ENCODE measurements around the gene RSPH6A. TPM values are rescaled to one million over a fixed set of nuclear protein-coding genes. Genes with fewer than 3 reads are reported as not detected.
A peak's percentile ranks its signal among the peaks of the same experiment; 100 is the strongest.

Gene RSPH6A
- total RNA-seq, 1 donor from 2014 or later: 0.56 TPM

DNA sequence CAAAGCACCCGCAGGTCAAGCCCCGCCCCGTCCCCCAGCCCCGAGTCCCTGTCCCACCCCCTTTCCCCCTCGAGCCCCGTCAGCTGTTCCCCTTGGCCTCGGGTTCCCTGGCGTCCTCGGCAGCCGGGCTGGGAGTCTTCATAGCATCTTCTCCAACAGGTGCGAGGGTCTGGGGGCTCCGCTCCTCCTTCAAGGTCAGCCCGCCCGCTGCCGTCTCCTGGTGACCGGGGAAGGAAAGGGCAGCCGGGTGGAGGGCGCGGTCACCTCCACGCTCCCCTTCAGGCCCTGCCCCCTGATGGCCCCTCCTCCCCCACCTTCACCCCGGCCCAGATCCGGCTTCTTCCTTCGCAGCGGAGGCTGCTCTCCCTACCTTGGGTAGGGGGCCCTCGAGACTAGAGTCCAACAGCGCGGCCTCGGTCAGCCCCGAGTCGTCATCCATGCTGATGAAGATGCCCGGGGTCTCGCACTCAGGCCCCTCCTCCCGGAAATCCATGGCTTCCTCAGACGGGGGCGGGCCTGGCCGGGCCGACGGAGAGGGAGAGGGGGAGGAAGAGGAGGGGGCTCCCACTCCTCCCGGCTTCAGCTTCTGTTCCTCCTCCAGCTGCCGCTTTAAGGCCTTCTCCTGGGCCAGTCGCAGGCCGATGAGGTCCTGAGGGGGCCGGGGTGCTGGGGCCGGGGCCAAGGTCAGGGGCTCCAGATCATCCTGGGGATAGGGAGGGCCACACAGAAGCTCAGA, 541 bp upstream of the RSPH6A start:
- TF ChIP-seq, protein P1, sequence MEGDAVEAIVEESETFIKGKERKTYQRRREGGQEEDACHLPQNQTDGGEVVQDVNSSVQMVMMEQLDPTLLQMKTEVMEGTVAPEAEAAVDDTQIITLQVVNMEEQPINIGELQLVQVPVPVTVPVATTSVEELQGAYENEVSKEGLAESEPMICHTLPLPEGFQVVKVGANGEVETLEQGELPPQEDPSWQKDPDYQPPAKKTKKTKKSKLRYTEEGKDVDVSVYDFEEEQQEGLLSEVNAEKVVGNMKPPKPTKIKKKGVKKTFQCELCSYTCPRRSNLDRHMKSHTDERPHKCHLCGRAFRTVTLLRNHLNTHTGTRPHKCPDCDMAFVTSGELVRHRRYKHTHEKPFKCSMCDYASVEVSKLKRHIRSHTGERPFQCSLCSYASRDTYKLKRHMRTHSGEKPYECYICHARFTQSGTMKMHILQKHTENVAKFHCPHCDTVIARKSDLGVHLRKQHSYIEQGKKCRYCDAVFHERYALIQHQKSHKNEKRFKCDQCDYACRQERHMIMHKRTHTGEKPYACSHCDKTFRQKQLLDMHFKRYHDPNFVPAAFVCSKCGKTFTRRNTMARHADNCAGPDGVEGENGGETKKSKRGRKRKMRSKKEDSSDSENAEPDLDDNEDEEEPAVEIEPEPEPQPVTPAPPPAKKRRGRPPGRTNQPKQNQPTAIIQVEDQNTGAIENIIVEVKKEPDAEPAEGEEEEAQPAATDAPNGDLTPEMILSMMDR (IDR thresholded peaks at IDR 0.05; ENCODE audit: unreplicated experiment): no peak
- Mint-ChIP-seq H3K9me3 (no peaks in the 10 kb centered on the region), H3K36me3 (peaks cover 6% of the 10 kb centered on the region), H3K4me3 (peak overlapping the region; percentile 91), H3K4me1 (peaks cover 6% of the 10 kb centered on the region), H3K27me3 (ENCODE audit: low read depth) (no peaks in the 10 kb centered on the region), H3K27ac (peak overlapping the region; percentile 90)
- DNase-seq (ENCODE audit: low spot score in 2 of 2, unreplicated experiment in 2 of 2): peak in 1 of 2 experiments; percentile 68

DNA sequence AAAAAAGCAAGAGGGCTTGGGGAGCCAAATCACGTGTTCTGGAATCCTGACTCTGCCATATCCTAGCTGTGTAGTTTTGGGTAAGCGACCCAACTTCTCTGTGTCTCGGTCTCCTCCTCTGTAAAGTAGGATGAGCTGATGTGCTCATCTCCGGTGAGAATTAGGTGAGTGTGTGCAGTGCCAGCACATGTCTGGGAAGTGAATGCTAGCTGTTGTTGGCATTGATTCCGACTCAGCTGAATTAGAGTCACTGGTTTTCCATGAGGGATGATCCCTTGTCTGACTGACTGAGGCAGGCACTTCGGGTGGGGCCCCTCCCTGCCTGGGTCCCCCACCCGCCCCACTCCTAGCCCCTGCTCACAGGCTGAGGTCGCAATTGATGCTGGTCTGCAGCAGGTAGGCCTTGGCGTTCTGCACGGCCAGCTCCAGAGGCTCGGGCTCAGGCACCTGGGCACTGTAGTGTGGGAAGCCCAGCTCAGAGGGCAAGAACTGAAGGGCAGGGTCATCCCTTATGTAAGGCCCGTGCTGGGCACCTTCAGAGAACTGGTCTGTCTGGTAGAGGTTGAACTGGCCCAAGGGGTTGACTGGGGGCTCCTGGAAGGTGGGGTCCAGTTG, 835 bp downstream of the RSPH6A start:
- Mint-ChIP-seq H3K27me3 (ENCODE audit: low read depth) (no peaks in the 10 kb centered on the region), H3K27ac (no peak overlapping the region), H3K9me3 (no peaks in the 10 kb centered on the region), H3K36me3 (no peaks in the 10 kb centered on the region), H3K4me3 (peak overlapping the region; percentile 42), H3K4me1 (peaks cover 11% of the 10 kb centered on the region)
- TF ChIP-seq, protein P1 (IDR thresholded peaks at IDR 0.05; ENCODE audit: unreplicated experiment): no peak
- no peak for DNase-seq (ENCODE audit: low spot score in 2 of 2, unreplicated experiment in 2 of 2)

DNA sequence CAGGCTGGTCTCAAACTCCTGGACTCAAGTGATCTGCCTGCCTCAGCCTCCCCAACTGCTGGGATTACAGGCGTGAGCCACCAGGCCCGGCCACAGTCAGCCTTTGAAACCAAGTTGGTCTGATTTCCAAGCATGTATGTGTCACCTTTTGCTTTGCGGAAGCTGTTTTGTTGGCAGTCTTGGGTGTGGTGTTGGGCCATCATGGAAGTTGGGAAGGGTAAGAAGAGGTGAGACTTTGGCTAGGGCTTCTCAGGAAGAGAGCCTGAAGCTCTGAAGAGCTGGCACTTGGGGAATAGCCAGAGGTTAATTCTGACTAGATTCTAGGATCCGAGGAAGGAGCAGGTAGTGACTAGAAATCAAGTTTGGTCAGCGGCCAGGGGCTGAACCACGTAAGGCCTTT, 2.8 kb downstream of the RSPH6A start:
- Mint-ChIP-seq H3K4me3 (no peak overlapping the region), H3K27ac (no peak overlapping the region)
- TF ChIP-seq, protein P1 (IDR thresholded peaks at IDR 0.05; ENCODE audit: unreplicated experiment): no peak

DNA sequence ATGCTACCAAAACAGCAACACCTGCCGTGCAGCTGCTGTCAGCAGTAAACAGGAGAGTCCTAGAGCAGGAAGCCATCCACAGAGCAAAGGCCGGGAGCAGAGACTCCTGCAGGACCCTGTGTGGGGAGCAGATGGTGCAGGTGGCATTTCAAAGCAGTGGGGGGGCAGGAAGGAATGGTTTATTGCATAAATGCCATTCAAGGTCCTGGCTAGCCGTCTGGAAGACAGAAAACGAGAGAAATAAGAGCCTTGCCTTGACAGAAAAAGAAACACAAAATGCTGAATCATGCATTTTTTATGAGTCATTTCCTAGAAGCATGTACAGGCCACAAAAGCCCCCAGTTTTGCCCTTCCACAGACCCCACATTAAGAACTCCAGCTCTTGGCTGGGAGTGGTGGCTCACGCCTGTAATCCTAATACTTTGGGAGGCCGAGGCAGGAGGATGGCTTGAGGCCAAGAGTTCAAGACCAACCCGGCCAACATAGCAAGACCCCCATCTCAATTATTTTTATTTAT, 5.4 kb downstream of the RSPH6A start:
- TF ChIP-seq, protein P1 (IDR thresholded peaks at IDR 0.05; ENCODE audit: unreplicated experiment): no peak
- Mint-ChIP-seq H3K27ac (peak overlapping the region; percentile 79), H3K4me1 (peaks cover 4% of the 10 kb centered on the region), H3K36me3 (no peaks in the 10 kb centered on the region), H3K4me3 (no peak overlapping the region), H3K9me3 (no peaks in the 10 kb centered on the region), H3K27me3 (ENCODE audit: low read depth) (no peaks in the 10 kb centered on the region)
- no peak for DNase-seq (ENCODE audit: low spot score in 2 of 2, unreplicated experiment in 2 of 2)

More for the DNA sequence above, 2.8 kb downstream of the RSPH6A start:
- H3K9me3 Mint-ChIP-seq: no peaks in the 10 kb centered on the region
- DNase-seq (ENCODE audit: low spot score in 2 of 2, unreplicated experiment in 2 of 2): no peak
- H3K27me3 Mint-ChIP-seq (ENCODE audit: low read depth): no peaks in the 10 kb centered on the region
- H3K4me1 Mint-ChIP-seq: peaks cover 11% of the 10 kb centered on the region
- no peaks in the 10 kb centered on the region for H3K36me3 Mint-ChIP-seq

DNA sequence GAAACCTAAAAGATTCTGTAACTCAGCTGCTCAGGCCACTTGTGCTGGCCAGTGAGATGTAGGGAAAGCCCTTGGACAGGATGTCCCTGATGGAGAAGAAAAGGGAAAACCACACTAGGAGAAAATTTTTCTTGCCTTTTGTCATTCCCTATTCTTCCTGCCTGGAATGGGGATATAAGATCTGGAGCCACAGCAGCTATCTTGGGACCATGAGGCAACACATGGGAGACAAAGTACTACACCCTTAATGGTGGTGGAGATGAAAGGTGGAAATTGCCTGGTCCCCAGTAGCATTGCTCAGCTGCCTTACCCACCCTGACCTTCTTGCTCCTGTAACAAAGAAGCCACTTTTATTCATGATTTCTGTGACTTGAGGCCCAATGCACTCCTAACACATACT, 9.4 kb downstream of the RSPH6A start:
- H3K36me3 Mint-ChIP-seq: no peaks in the 10 kb centered on the region
- H3K4me1 Mint-ChIP-seq: peaks cover 4% of the 10 kb centered on the region
- no peak for DNase-seq (ENCODE audit: low spot score in 2 of 2, unreplicated experiment in 2 of 2)
- H3K9me3 Mint-ChIP-seq: no peaks in the 10 kb centered on the region
- no peaks in the 10 kb centered on the region for H3K27me3 Mint-ChIP-seq (ENCODE audit: low read depth)
- H3K4me3 Mint-ChIP-seq: no peak overlapping the region
- TF ChIP-seq, protein P1 (IDR thresholded peaks at IDR 0.05; ENCODE audit: unreplicated experiment): no peak
- no peak overlapping the region for H3K27ac Mint-ChIP-seq
